Measurements from ENCODE around the gene ZNF354C.

Gene ZNF354C

DNA sequence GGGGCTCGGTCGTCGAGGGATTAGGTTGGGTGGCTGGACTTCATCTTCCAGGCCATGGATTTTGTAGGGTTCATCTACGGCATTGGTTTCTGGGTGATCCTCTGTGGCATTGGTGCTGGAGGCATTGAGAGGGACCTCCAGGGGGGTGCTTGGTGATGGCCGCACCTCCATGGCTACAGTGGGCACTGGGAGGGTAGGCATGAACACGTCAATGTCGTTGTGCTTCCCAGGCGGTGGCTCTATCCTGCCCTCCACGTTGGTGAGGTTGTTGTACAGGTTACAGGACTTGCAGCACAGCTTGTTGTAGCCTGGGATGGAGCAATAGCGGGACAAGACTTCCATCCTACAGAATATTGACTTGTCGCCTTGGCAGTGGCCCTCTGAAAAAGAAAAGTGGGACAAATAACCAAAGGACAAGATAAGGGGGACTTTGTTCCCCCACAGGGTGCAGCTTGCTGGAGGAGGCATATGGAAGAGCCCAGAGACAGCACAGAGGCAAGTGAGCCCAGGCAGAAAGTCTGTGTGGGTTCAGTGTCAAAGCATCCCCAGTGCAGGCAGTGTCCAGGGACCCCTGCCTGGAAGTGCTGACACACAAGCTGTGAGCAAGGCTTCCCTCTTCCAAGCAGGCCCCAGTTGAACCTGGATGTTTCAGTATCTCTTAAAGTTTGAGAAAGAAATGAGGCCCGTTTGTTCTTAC, 53.9 kb downstream of the ZNF354C start:
- no peak for DNase-seq (ENCODE audit: low read depth)

- no peak for DNase-seq (ENCODE audit: low read depth)
Observed at GRCh38 chr5:179114756-179115155, 54.6 kb downstream of the ZNF354C start.

DNA sequence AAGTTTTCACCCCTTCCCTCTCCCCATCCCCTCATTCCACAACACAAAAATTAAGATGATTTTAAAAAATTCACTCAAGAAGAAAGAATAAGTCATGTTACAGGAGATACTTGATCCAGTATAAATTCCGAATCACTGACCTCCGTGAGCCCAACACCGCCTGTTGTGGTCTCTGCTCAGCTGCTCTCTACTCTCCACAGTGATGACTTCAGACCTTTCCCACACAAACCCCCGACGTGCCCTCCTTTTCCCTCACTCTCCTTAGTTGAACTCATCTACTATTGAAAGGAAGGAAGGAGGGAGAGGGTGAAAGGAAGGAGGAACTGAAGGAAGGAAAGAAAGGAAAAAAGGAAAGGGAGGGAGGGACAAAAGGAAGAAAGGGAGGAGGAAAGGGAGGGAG, 55.1 kb downstream of the ZNF354C start:
- no peak for DNase-seq (ENCODE audit: low read depth)

DNA sequence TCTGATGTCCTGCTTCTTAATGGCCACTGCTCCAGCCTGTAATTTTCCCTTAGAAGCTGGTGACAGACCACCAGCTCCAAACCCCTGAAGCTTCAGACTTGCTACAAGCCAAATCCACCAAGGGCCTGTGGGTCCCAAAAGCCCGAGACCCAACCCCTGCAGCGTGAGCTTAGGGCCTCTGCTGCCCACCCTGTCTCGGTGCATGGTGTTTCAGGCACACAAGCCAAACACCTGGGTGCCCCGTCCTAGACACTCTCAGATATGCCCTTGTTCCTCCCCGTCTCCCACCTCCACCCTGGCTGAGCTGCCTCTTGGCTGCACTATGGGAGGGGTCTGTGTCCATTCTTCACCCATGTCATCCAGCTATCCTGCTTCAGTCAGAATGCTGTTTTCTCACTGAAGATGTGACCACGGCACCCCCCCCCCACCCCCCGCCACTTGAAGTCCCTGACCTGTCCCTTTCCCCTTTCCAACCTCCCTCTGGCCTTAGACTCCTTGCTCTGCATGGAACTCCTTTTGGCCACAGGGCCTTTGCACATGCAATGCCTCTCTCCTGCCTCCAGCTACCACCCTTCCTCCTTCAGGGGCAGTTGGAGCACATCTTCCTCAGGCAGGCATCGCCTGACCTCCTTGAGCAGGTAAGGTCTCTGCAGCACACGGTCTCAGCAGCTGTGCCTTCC, 55.8 kb downstream of the ZNF354C start:
- DNase-seq (ENCODE audit: low read depth), result no peak

GRCh38 chr5:179118338-179118737, 58.2 kb downstream of the ZNF354C start:
- DNase-seq (ENCODE audit: low read depth), result no peak

- no peak for DNase-seq (ENCODE audit: low read depth)
Observed at GRCh38 chr5:179118756-179119414, 58.7 kb downstream of the ZNF354C start.

- no peak for DNase-seq (ENCODE audit: low read depth)
Observed at GRCh38 chr5:179119415-179120170, 59.4 kb downstream of the ZNF354C start.

- no peak for DNase-seq (ENCODE audit: low read depth)
Observed at GRCh38 chr5:179120421-179120861, 60.3 kb downstream of the ZNF354C start.

- no peak for DNase-seq (ENCODE audit: low read depth)
Observed at GRCh38 chr5:179120951-179121666, 60.9 kb downstream of the ZNF354C start.

DNA sequence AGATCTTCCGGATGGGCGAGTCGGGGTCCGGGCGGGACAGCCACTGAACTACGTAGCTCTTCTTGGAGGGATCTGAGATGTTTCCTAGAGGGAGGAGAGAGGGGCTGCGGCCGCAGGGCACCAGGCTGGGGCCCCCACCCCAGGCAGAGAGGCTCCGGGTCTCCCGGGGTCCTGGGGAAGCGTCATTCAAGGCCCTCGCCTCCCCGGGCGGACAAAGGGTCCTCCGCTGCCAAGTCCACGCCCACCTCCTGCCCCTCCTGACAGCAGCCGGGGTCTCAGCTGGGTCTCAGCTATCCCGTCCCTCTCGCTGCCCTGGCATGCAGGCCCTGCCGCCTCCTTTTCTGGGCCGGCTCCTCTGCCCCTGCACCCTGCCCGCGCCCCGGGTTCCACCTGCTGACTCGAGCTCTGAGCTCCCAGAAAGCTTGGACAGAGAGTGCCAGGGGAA, 61.5 kb downstream of the ZNF354C start:
- DNase-seq (ENCODE audit: low read depth), result no peak

DNA sequence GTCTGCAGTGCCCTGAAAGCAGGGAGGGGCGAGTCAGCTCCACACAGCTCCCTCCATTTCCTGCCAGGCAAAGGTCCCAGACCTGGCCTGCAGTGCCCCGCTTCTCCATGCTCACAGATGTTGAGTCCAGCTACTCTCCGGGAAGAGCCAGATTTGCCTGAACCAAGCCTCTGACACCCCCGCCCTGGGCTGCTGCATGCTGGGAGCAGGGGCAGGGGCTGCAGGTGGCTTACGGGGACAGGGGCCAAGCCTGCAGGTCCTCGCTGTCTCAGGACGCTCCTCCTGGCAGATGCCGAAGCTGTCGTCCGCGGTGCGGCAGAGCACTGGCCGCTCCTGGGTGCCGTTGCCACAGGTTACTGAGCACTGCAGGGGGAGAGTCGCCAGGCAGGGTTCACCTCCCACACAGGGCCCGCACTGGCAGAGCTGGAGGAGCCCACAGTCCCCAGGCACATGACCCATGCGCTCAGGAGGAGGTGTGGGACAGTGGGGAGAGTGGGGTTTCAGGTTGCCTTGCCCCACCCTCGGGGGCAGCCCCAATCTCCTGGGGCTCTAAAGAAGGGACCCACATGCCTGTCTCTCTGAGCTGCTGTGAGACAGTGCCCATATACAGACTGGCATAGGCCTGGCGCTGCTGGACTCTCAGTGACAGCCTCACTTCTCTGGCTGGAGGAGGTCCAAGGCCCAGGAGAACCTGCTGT, 62.4 kb downstream of the ZNF354C start:
- DNase-seq (ENCODE audit: low read depth), result no peak

- no peak for DNase-seq (ENCODE audit: low read depth)
Observed at GRCh38 chr5:179123109-179123426, 62.9 kb downstream of the ZNF354C start.

DNA sequence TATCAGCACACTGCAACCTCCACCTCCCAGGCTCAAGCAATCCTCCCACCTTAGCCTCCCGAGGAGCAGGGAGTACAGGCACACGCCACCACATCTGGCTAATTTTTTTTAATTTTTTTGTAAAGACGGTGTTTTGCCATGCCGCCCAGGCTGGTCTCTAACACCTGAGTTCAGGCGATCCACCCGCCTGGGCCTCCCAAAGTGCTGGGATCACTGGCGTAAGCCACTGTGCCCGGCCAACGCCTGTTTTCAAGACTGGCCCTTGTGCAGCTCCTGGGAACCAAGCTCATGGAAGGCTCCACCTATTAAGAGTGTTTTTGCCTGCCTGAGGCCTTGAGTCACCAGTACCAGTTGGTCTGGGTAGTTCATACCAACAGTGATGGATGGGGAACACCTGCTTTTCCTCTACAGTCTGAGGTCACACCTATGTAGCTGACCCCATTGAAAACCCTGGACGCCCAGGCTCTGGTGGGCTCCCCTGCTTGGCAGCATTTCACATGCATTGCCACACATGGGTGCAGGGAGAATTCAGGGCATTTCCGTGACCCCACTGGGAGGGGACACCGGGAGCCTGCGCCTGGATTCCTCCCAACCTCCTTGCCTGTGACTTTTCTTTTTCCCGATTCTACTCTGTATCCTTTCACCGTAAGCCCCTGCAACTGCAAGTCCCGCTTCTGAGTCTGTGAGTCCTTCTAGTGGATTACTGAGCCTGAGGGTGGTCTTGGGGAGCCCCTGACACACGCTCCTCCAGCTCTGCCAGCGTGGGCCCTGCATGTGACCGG, 63.5 kb downstream of the ZNF354C start:
- no peak for DNase-seq (ENCODE audit: low read depth)

GRCh38 chr5:179124273-179124852, 64.2 kb downstream of the ZNF354C start:
- DNase-seq (ENCODE audit: low read depth), result no peak

- no peak for DNase-seq (ENCODE audit: low read depth)
Observed at GRCh38 chr5:179124853-179125788, 64.9 kb downstream of the ZNF354C start.

GRCh38 chr5:179125789-179126505, 65.8 kb downstream of the ZNF354C start:
- DNase-seq (ENCODE audit: low read depth), result no peak

DNA sequence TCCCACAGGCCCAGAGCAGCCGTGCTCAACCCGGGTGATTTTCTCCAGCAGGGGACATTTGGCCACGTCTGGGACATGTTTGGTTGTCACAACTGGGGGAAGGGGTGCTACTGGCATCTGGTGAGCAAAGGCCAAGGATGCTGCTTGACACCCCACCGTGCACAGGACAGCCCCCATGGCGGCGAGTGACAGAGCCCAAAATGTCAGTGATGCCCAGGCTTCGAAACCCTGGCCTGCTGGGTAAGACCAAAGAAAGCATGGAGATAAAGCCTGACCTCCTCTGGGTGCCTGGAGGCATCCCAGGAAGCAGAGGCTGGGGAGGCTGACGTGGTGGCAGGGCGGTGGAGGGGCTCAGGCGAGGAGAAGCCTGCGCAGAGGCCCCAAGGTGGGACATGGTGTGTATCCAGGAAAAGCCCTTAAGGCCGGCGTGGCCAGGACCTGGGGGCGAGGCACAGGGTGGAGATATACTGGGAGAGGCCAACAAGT, 66.4 kb downstream of the ZNF354C start:
- no peak for DNase-seq (ENCODE audit: low read depth)
